Measurements from ENCODE around the gene SPATA24.

- no peak for TF ChIP-seq CTCF (conservative IDR thresholded peaks at IDR 0.05 in 1 of 2, IDR thresholded peaks at IDR 0.05 in 1 of 2; ENCODE audit: low read depth in 1 of 2, low read length in 2 of 2)
- no peak for TF ChIP-seq EZH2 (IDR thresholded peaks at IDR 0.05; ENCODE audit: low read length, missing control alignments)
Measured at GRCh38 chr5:139443831-139444453, 40.1 kb upstream of the SPATA24 start.

Data from fibroblast of lung (primary cell).